ENCODE data around the gene FAM156B. TPM values are rescaled to one million over a fixed set of nuclear protein-coding genes. Genes with fewer than 3 reads are reported as not detected.
"Not testable (repeated sequence)": the region's sequence is repeated elsewhere in the genome, so short reads cannot be mapped to it uniquely, and the experiment has no call there.

The FAM156B gene
- polyA plus RNA-seq, 1 donor from 2014 or later = 7.4 TPM

GRCh38 chrX:52948265-52948664 lies 51.1 kb downstream of the FAM156B start:
- not testable (repeated sequence) for H3K9me3 Mint-ChIP-seq, H3K27ac Mint-ChIP-seq, H3K36me3 Mint-ChIP-seq, H3K4me1 Mint-ChIP-seq, H3K27me3 Mint-ChIP-seq, H3K4me3 Mint-ChIP-seq

- not testable (repeated sequence) for H3K4me3 Mint-ChIP-seq, H3K4me1 Mint-ChIP-seq, H3K27me3 Mint-ChIP-seq, H3K9me3 Mint-ChIP-seq, H3K27ac Mint-ChIP-seq, H3K36me3 Mint-ChIP-seq
Observed at GRCh38 chrX:52949325-52949724, 52.2 kb downstream of the FAM156B start.

GRCh38 chrX:52949884-52950283 lies 52.8 kb downstream of the FAM156B start:
- H3K36me3 Mint-ChIP-seq, H3K4me3 Mint-ChIP-seq, H3K27ac Mint-ChIP-seq, H3K27me3 Mint-ChIP-seq, H3K9me3 Mint-ChIP-seq, H3K4me1 Mint-ChIP-seq: not testable (repeated sequence)

Other genes starting within 250 kb of the FAM156B start
- gene SSX7, start 242.4 kb upstream of the FAM156B start, polyA plus RNA-seq = not detected
- not detected for gene SSX2, start 190.2 kb upstream of the FAM156B start, polyA plus RNA-seq
- not detected for gene SSX2B, start 146.1 kb upstream of the FAM156B start, polyA plus RNA-seq
- gene SPANXN5, start 99.9 kb upstream of the FAM156B start, polyA plus RNA-seq = not detected
- gene XAGE5, start 86.0 kb upstream of the FAM156B start, polyA plus RNA-seq = not detected
- gene XAGE3, start 29.2 kb upstream of the FAM156B start, polyA plus RNA-seq = not detected
- gene FAM156A, start 61.2 kb downstream of the FAM156B start, polyA plus RNA-seq = 3.8 TPM
- gene GPR173, start 151.5 kb downstream of the FAM156B start, polyA plus RNA-seq = not detected
- 19.3 TPM for gene TSPYL2, start 185.0 kb downstream of the FAM156B start, polyA plus RNA-seq
- 1.9 TPM for gene KANTR, start 196.8 kb downstream of the FAM156B start, polyA plus RNA-seq